Sigmoid colon (tissue), 7 donors: Measurements from ENCODE around the gene EML6. TPM values are rescaled to one million over a fixed set of nuclear protein-coding genes. Genes with fewer than 3 reads are reported as not detected.

Experiments used
- DNase-seq: peaks from one replicate; pipeline ENCODE4 v3.0.0-alpha.2; 2019
- H3K27ac ChIP-seq, 4 donors: fragments of 200-600 bp; sonication (generic); one replicate each; pipeline ENCODE4 v1.5.1; 2016 to 2019; ENCODE audit warnings: mild to moderate bottlenecking in 1 of 4
- H3K27me3 ChIP-seq, 3 donors: fragments of 200-600 bp; sonication (generic); one replicate each; pipeline ENCODE4 v1.5.1; 2019; ENCODE audit warnings: mild to moderate bottlenecking in 1 of 3
- H3K36me3 ChIP-seq, 4 donors: fragments of 200-600 bp; sonication (generic); one replicate each; pipeline ENCODE4 v1.5.1; 2016 to 2019
- H3K4me1 ChIP-seq, 4 donors: fragments of 200-600 bp; sonication (generic); one replicate each; pipeline ENCODE4 v1.5.1; 2017 to 2019
- H3K4me3 ChIP-seq, 4 donors: fragments of 200-600 bp; sonication (generic); one replicate each; pipeline ENCODE4 v1.5.1; 2017 to 2019; ENCODE audit warnings: mild to moderate bottlenecking in 2 of 4, moderate library complexity in 1 of 4
- H3K9me3 ChIP-seq, 4 donors: fragments of 200-600 bp in 3 of 4; sonication (generic) in 3 of 4; one replicate each; pipeline versions ENCODE4 v1.5.1 to v1.6.1; 2013 to 2019
- CTCF ChIP-seq, 4 experiments: fragments of 450-650 bp in 3 of 4; fragments of 200-600 bp in 1 of 4; IDR thresholded peaks; one replicate each; pipeline ENCODE4 v1.5.1; 2016 to 2019; ENCODE audit warnings: antibody characterized with exemption in 4 of 4, mild to moderate bottlenecking in 3 of 4, moderate library complexity in 2 of 4
- EP300 ChIP-seq, 4 donors: sonication (generic); formaldehyde crosslinking; IDR thresholded peaks; one replicate each; pipeline ENCODE4 v1.6.1; 2017; ENCODE audit warnings: antibody characterized with exemption in 4 of 4
- POLR2A ChIP-seq, 2 donors: fragments of 450-650 bp; IDR thresholded peaks; one replicate each; pipeline ENCODE4 v1.6.1; 2016; ENCODE audit warnings: antibody characterized with exemption in 2 of 2, mild to moderate bottlenecking in 2 of 2, moderate library complexity in 2 of 2
- POLR2AphosphoS5 ChIP-seq, 4 donors: sonication (generic); formaldehyde crosslinking; IDR thresholded peaks; one replicate each; pipeline ENCODE4 v1.6.1; 2017; ENCODE audit warnings: antibody characterized with exemption in 4 of 4
- WGBS, 2 donors: extraction: QIAGEN DNeasy Blood & Tissue Kit; methylation state at CpG; one replicate each; pipeline ENCODE4 v1.1.7; 2013; 5-methylcytosine and 5-hydroxymethylcytosine counted together
- intact Hi-C: fragments of 100-400 bp; cut with DNase I; formaldehyde crosslinking; loops from one replicate; pipeline ENCODE4 v1.15.1; 2023
- polyA plus RNA-seq, 3 donors: library from polyadenylated mRNA; stranded (reverse); fragments of 200-250 nt; gene quantifications; one replicate each; pipeline ENCODE4 v1.2.3, GENCODE V29; 2013
- total RNA-seq, 4 donors: library from RNA; depleted of rRNA; stranded (reverse); fragments of >200 nt; gene quantifications; one replicate each; pipeline ENCODE4 v1.1.0, GENCODE V29; 2016
- donor health status: healthy with polysubstance abuse.
- donor health status: Bipolar disorder and iron deficiency.
- donor health status: healthy.

EML6 gene
- total and polyA plus RNA-seq, 7 donors: 0.46 to 2.2 (median 1.2) TPM

- no peak overlapping the region for H3K4me3 ChIP-seq
- intact Hi-C loops: no loop called here
- H3K27me3 ChIP-seq: no peaks in the 10 kb centered on the region
- no peak overlapping the region for H3K27ac ChIP-seq
- no peaks in the 10 kb centered on the region for H3K36me3 ChIP-seq
- WGBS, 2 donors: 46 to 94% methylated on average over 1 of the region's 1 CpG
- no peaks in the 10 kb centered on the region for H3K4me1 ChIP-seq
- TF ChIP-seq POLR2A (IDR thresholded peaks at IDR 0.05) (no peak), POLR2AphosphoS5 (IDR thresholded peaks at IDR 0.05) (no peak), EP300 (IDR thresholded peaks at IDR 0.05) (no peak), CTCF (IDR thresholded peaks at IDR 0.05) (no peak)
- DNase-seq: no peak
- no peaks in the 10 kb centered on the region for H3K9me3 ChIP-seq
Observed at GRCh38 chr2:54741250-54741649, 17.8 kb downstream of the EML6 start.

- WGBS, 2 donors: 87 to 93% methylated on average over 5 of the region's 5 CpGs
- Histone ChIP-seq H3K4me3 (no peak overlapping the region), H3K36me3 (no peaks in the 10 kb centered on the region), H3K27ac (no peak overlapping the region), H3K4me1 (no peaks in the 10 kb centered on the region), H3K27me3 (no peaks in the 10 kb centered on the region), H3K9me3 (no peaks in the 10 kb centered on the region)
- intact Hi-C loops: no loop called here
- no peak for DNase-seq
- TF ChIP-seq EP300 (IDR thresholded peaks at IDR 0.05) (no peak), POLR2AphosphoS5 (IDR thresholded peaks at IDR 0.05) (no peak), CTCF (IDR thresholded peaks at IDR 0.05) (no peak), POLR2A (IDR thresholded peaks at IDR 0.05) (no peak)
Observed at GRCh38 chr2:54750040-54750439, 26.6 kb downstream of the EML6 start.

- H3K36me3 ChIP-seq: no peaks in the 10 kb centered on the region
- TF ChIP-seq EP300 (IDR thresholded peaks at IDR 0.05) (no peak), POLR2AphosphoS5 (IDR thresholded peaks at IDR 0.05) (no peak), CTCF (IDR thresholded peaks at IDR 0.05) (no peak)
- no peak overlapping the region for H3K27ac ChIP-seq
- WGBS, 2 donors: 93 to 94% methylated on average over 1 of the region's 1 CpG
- DNase-seq: no peak
- no peak overlapping the region for H3K4me3 ChIP-seq
- intact Hi-C loops: no loop called here
- no peaks in the 10 kb centered on the region for H3K27me3 ChIP-seq
- no peaks in the 10 kb centered on the region for H3K9me3 ChIP-seq
- H3K4me1 ChIP-seq: no peaks in the 10 kb centered on the region
Observed at GRCh38 chr2:54752439-54752838, 29.0 kb downstream of the EML6 start.

GRCh38 chr2:54755641-54756326 is 32.3 kb downstream of the EML6 start:
- H3K4me3 ChIP-seq: no peak overlapping the region
- TF ChIP-seq POLR2A (IDR thresholded peaks at IDR 0.05) (no peak), POLR2AphosphoS5 (IDR thresholded peaks at IDR 0.05) (no peak), CTCF (IDR thresholded peaks at IDR 0.05) (no peak), EP300 (IDR thresholded peaks at IDR 0.05) (no peak)
- no peaks in the 10 kb centered on the region for H3K9me3 ChIP-seq
- intact Hi-C loops: no loop called here
- no peaks in the 10 kb centered on the region for H3K27me3 ChIP-seq
- no peaks in the 10 kb centered on the region for H3K4me1 ChIP-seq
- no peaks in the 10 kb centered on the region for H3K36me3 ChIP-seq
- no peak for DNase-seq
- no peak overlapping the region for H3K27ac ChIP-seq
- 68 to 71% methylated on average over 9 of the region's 9 CpGs for WGBS, 2 donors

GRCh38 chr2:54757500-54757899 is 34.0 kb downstream of the EML6 start:
- no peak for DNase-seq
- H3K9me3 ChIP-seq: no peaks in the 10 kb centered on the region
- no peak overlapping the region for H3K4me3 ChIP-seq
- intact Hi-C loops: no loop called here
- no peak overlapping the region for H3K27ac ChIP-seq
- H3K4me1 ChIP-seq: no peaks in the 10 kb centered on the region
- H3K27me3 ChIP-seq: no peaks in the 10 kb centered on the region
- TF ChIP-seq CTCF (IDR thresholded peaks at IDR 0.05): no peak
- TF ChIP-seq EP300 (IDR thresholded peaks at IDR 0.05): no peak
- no peak for TF ChIP-seq POLR2AphosphoS5 (IDR thresholded peaks at IDR 0.05)
- no peak for TF ChIP-seq POLR2A (IDR thresholded peaks at IDR 0.05)
- H3K36me3 ChIP-seq: no peaks in the 10 kb centered on the region
- 75 to 90% methylated on average over 4 of the region's 4 CpGs for WGBS, 2 donors
